Neural crest cell (in vitro differentiated cells): ENCODE results near the gene PPP3CA. TPM values are rescaled to one million over a fixed set of nuclear protein-coding genes. Genes with fewer than 3 reads are reported as not detected.

Source experiments
- DNase-seq: peaks from one replicate; pipeline ENCODE4 v3.0.0; 2021; ENCODE audit warnings: low read depth, mixed read lengths, low spot score
- H3K27ac Mint-ChIP-seq: one replicate; pipeline ENCODE4 v1.8.0; 2021; ENCODE audit warnings: mild to moderate bottlenecking, mixed read lengths; ENCODE audit not compliant: unreplicated experiment
- H3K27me3 Mint-ChIP-seq: 2 replicates; pipeline ENCODE4 v1.8.0; 2021; ENCODE audit warnings: low read depth, mild to moderate bottlenecking, mixed read lengths
- H3K36me3 Mint-ChIP-seq: 2 replicates; pipeline ENCODE4 v1.8.0; 2021; ENCODE audit warnings: low read depth, mild to moderate bottlenecking, mixed read lengths
- H3K4me1 Mint-ChIP-seq: 2 replicates; pipeline ENCODE4 v1.8.0; 2021; ENCODE audit warnings: mixed read lengths
- H3K4me3 Mint-ChIP-seq: one replicate; pipeline ENCODE4 v1.8.0; 2021; ENCODE audit warnings: mild to moderate bottlenecking, mixed read lengths
- H3K9me3 Mint-ChIP-seq: 2 replicates; pipeline ENCODE4 v1.8.0; 2021; ENCODE audit warnings: mixed read lengths
- CTCF ChIP-seq: fragments of 200-600 bp; sonication (generic); conservative IDR thresholded peaks from 2 replicates; pipeline ENCODE4 v1.5.0; 2021; ENCODE audit warnings: antibody characterized with exemption, mild to moderate bottlenecking
- total RNA-seq: library from RNA; stranded (reverse); gene quantifications from 2 replicates; pipeline ENCODE4 v1.2.1, GENCODE V29; 2021

PPP3CA gene
- total RNA-seq, 1 donor from 2014 or later: 12.2 TPM

GRCh38 chr4:101014417-101014816 is 332.9 kb downstream of the PPP3CA start:
- H3K36me3 Mint-ChIP-seq: no peaks in the 10 kb centered on the region
- no peak for TF ChIP-seq CTCF

GRCh38 chr4:101010987-101011386 is 336.3 kb downstream of the PPP3CA start:
- no peak for TF ChIP-seq CTCF
- no peaks in the 10 kb centered on the region for H3K27me3 Mint-ChIP-seq

More at GRCh38 chr4:101014417-101014816, 332.9 kb downstream of the PPP3CA start:
- Mint-ChIP-seq H3K27ac (no peak overlapping the region), H3K4me1 (peaks cover 10% of the 10 kb centered on the region), H3K4me3 (no peak overlapping the region), H3K9me3 (peaks cover 2% of the 10 kb centered on the region), H3K27me3 (no peaks in the 10 kb centered on the region)
- DNase-seq: no peak

GRCh38 chr4:101009471-101009870 is 337.9 kb downstream of the PPP3CA start:
- Mint-ChIP-seq H3K4me1 (peaks cover 6% of the 10 kb centered on the region), H3K36me3 (no peaks in the 10 kb centered on the region), H3K4me3 (no peak overlapping the region), H3K27me3 (no peaks in the 10 kb centered on the region), H3K9me3 (no peaks in the 10 kb centered on the region), H3K27ac (no peak overlapping the region)
- DNase-seq: no peak
- TF ChIP-seq CTCF: no peak

More at GRCh38 chr4:101010987-101011386, 336.3 kb downstream of the PPP3CA start:
- H3K4me3 Mint-ChIP-seq: no peak overlapping the region
- no peaks in the 10 kb centered on the region for H3K36me3 Mint-ChIP-seq
- peaks cover 10% of the 10 kb centered on the region for H3K4me1 Mint-ChIP-seq
- no peaks in the 10 kb centered on the region for H3K9me3 Mint-ChIP-seq
- no peak overlapping the region for H3K27ac Mint-ChIP-seq
- no peak for DNase-seq

GRCh38 chr4:101008503-101008902 is 338.8 kb downstream of the PPP3CA start:
- no peaks in the 10 kb centered on the region for H3K36me3 Mint-ChIP-seq

GRCh38 chr4:101005659-101006058 is 341.7 kb downstream of the PPP3CA start:
- H3K4me1 Mint-ChIP-seq: peaks cover 7% of the 10 kb centered on the region

More at GRCh38 chr4:101008503-101008902, 338.8 kb downstream of the PPP3CA start:
- TF ChIP-seq CTCF: no peak
- Mint-ChIP-seq H3K4me1 (no peaks in the 10 kb centered on the region), H3K4me3 (no peak overlapping the region), H3K9me3 (no peaks in the 10 kb centered on the region), H3K27ac (no peak overlapping the region), H3K27me3 (no peaks in the 10 kb centered on the region)
- DNase-seq: no peak

More at GRCh38 chr4:101005659-101006058, 341.7 kb downstream of the PPP3CA start:
- no peaks in the 10 kb centered on the region for H3K27me3 Mint-ChIP-seq
- H3K36me3 Mint-ChIP-seq: no peaks in the 10 kb centered on the region
- H3K27ac Mint-ChIP-seq: no peak overlapping the region
- TF ChIP-seq CTCF: no peak
- H3K4me3 Mint-ChIP-seq: no peak overlapping the region
- no peak for DNase-seq
- H3K9me3 Mint-ChIP-seq: peaks cover under 1% of the 10 kb centered on the region
